ENCODE data around the gene MTUS2.

Gene MTUS2

GRCh38 chr13:29536853-29537252 lies 716.7 kb downstream of the MTUS2 start:
- Histone ChIP-seq H3F3A (ENCODE audit: control insufficient read depth, insufficient read depth) (no peaks in the 10 kb centered on the region), H3K9me2 (replicated peaks; ENCODE audit: control insufficient read depth, low read length) (no peaks in the 10 kb centered on the region), H4K20me1 (ENCODE audit: control insufficient read depth, insufficient read depth, low read depth, low read length) (peaks cover 26% of the 10 kb centered on the region), H3K79me2 (ENCODE audit: control insufficient read depth, low read length) (peaks cover 64% of the 10 kb centered on the region), H3K27ac (ENCODE audit: low read depth, low read length) (no peak overlapping the region), H3K36me3 (ENCODE audit: control insufficient read depth, low read length) (peaks cover 91% of the 10 kb centered on the region), H3K4me3 (ENCODE audit: low read length) (no peak overlapping the region), H3K27me3 (ENCODE audit: control insufficient read depth, low read length) (no peaks in the 10 kb centered on the region), H3K9me3 (ENCODE audit: control insufficient read depth, insufficient read depth, low read length) (no peaks in the 10 kb centered on the region), H3K4me1 (ENCODE audit: control insufficient read depth, low read length) (peaks cover 42% of the 10 kb centered on the region), H3K4me2 (ENCODE audit: low read length) (no peak overlapping the region)
- TF ChIP-seq CTCF (IDR thresholded peaks at IDR 0.05; ENCODE audit: low read depth, low read length, poor library complexity, severe bottlenecking) (no peak), EZH2phosphoT487 (IDR thresholded peaks at IDR 0.05; ENCODE audit: borderline replicate concordance, low read length) (no peak)

DNA sequence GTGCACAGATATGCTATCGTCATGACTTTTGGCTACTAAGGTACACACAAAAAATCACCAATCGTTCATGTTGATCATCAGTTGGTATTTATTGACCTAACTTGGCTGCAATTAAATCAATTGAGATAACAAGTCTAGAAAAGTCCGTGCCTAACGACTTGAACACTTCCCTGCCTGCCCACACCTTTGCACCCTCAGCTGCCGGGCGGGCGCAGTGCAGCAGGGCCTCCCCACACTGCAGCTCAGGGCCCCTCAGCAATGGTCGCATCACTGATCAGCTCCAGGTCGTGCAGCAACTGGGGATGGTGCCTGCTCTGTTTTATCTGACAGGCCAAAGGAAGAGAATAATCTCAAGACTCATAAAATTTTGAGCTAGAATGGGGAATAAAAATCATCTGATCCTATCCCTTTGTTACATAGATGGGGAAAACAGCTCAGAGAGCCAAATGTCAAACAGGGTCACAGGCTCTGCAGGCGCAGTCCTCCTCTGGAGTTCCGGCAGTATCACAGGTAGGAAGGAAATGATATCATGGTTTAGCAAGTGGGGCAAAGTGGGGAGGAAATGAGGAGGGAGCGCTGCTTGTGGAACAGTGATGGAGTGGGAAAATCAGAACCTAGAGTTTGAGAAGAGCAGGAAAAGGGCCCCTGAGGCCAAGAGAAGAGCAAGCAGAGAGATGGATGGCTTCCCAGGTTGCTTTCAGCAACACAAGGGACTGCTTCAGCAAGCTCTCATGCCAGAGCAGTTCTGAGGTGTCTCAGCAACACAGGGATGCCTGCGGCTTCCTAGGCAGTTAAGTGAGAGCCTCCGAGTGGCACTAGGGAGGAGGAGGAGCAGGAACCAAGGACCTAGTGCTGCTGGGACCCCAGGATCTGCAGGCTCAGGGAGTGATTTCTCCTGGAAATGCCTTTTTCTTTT lies 717.9 kb downstream of the MTUS2 start:
- no peaks in the 10 kb centered on the region for H3K9me3 ChIP-seq (ENCODE audit: control insufficient read depth, insufficient read depth, low read length)
- peaks cover 26% of the 10 kb centered on the region for H4K20me1 ChIP-seq (ENCODE audit: control insufficient read depth, insufficient read depth, low read depth, low read length)
- H3K4me1 ChIP-seq (ENCODE audit: control insufficient read depth, low read length): peaks cover 50% of the 10 kb centered on the region
- H3K4me3 ChIP-seq (ENCODE audit: low read length): no peak overlapping the region
- H3K27me3 ChIP-seq (ENCODE audit: control insufficient read depth, low read length): no peaks in the 10 kb centered on the region
- peaks cover 75% of the 10 kb centered on the region for H3K79me2 ChIP-seq (ENCODE audit: control insufficient read depth, low read length)
- no peaks in the 10 kb centered on the region for H3F3A ChIP-seq (ENCODE audit: control insufficient read depth, insufficient read depth)
- H3K4me2 ChIP-seq (ENCODE audit: low read length): 0 out of 2 replicates have a peak overlapping the region, but pooled peaks have one; percentile 10
- TF ChIP-seq EZH2phosphoT487 (IDR thresholded peaks at IDR 0.05; ENCODE audit: borderline replicate concordance, low read length) (no peak), CTCF (IDR thresholded peaks at IDR 0.05; ENCODE audit: low read depth, low read length, poor library complexity, severe bottlenecking) (no peak)
- H3K9me2 ChIP-seq (replicated peaks; ENCODE audit: control insufficient read depth, low read length): no peaks in the 10 kb centered on the region
- peak overlapping the region; percentile 39 for H3K27ac ChIP-seq (ENCODE audit: low read depth, low read length)
- peaks cover 87% of the 10 kb centered on the region for H3K36me3 ChIP-seq (ENCODE audit: control insufficient read depth, low read length)

- H3K79me2 ChIP-seq (ENCODE audit: control insufficient read depth, low read length): peaks cover 82% of the 10 kb centered on the region
- peak overlapping the region; percentile 28; the same call in 1 of the 2 replicates for H3K4me2 ChIP-seq (ENCODE audit: low read length)
- H3K4me1 ChIP-seq (ENCODE audit: control insufficient read depth, low read length): peaks cover 56% of the 10 kb centered on the region
- H3K27me3 ChIP-seq (ENCODE audit: control insufficient read depth, low read length): no peaks in the 10 kb centered on the region
- H3K9me2 ChIP-seq (replicated peaks; ENCODE audit: control insufficient read depth, low read length): no peaks in the 10 kb centered on the region
- TF ChIP-seq EZH2phosphoT487 (IDR thresholded peaks at IDR 0.05; ENCODE audit: borderline replicate concordance, low read length): no peak
- no peak for TF ChIP-seq CTCF (IDR thresholded peaks at IDR 0.05; ENCODE audit: low read depth, low read length, poor library complexity, severe bottlenecking)
- no peaks in the 10 kb centered on the region for H3K9me3 ChIP-seq (ENCODE audit: control insufficient read depth, insufficient read depth, low read length)
- H3K4me3 ChIP-seq (ENCODE audit: low read length): no peak overlapping the region
- peaks cover 82% of the 10 kb centered on the region for H3K36me3 ChIP-seq (ENCODE audit: control insufficient read depth, low read length)
- peaks cover 26% of the 10 kb centered on the region for H4K20me1 ChIP-seq (ENCODE audit: control insufficient read depth, insufficient read depth, low read depth, low read length)
- no peaks in the 10 kb centered on the region for H3F3A ChIP-seq (ENCODE audit: control insufficient read depth, insufficient read depth)
- H3K27ac ChIP-seq (ENCODE audit: low read depth, low read length): peak overlapping the region; percentile 39
Measured at GRCh38 chr13:29538652-29539040, 718.5 kb downstream of the MTUS2 start.

Measured in DOHH2 (cell line).